GM13977 (cell line): ENCODE measurements around the gene KDM2B.

Experiments used
- DNase-seq: peaks from one replicate; pipeline ENCODE4 v3.0.0; 2012; ENCODE audit warnings: low spot score
- CTCF ChIP-seq: IDR thresholded peaks from 2 replicates; pipeline ENCODE4 v1.5.1; 2012; ENCODE audit warnings: mild to moderate bottlenecking, control low read depth; ENCODE audit not compliant: insufficient read depth; ENCODE audit errors: extremely low read depth, missing control alignments
- in situ Hi-C: fragments of 300-500 bp; cut with MboI; formaldehyde crosslinking; loops from one replicate; pipeline ENCODE4 v1.12.0; 2022; ENCODE audit warnings: low sequenced_read_pairs, low pct_unique_long_range_greater_than_20kb, mixed read lengths, inconsistent platforms; ENCODE audit not compliant: unreplicated experiment

The KDM2B gene

GRCh38 chr12:121580959-121581685 is at the start of gene KDM2B:
Gene KDM2B (minus strand): TSS chr12:121581023. CDS start chr12:121580911, 112 bp downstream.
- in situ Hi-C loops = no loop called here
- DNase-seq = no peak
- peak; percentile 11 for TF ChIP-seq CTCF

GRCh38 chr12:121628536-121628935 is 47.7 kb upstream of the KDM2B start:
- no peak for TF ChIP-seq CTCF
- in situ Hi-C loops = loop anchor here (10.0 kb wide), 1 partner anchor 46 kb away; no protein-coding TSS in a partner anchor
- DNase-seq = no peak

- in situ Hi-C loops = loop anchor here (10.0 kb wide), 1 partner anchor 47 kb away; no protein-coding TSS in a partner anchor
- no peak for DNase-seq
- TF ChIP-seq CTCF = no peak
Observed at GRCh38 chr12:121628037-121628436, 47.2 kb upstream of the KDM2B start.

GRCh38 chr12:121626853-121627640 is 46.2 kb upstream of the KDM2B start:
- peak; percentile 31 for TF ChIP-seq CTCF
- in situ Hi-C loops = loop anchor here (10.0 kb wide), 1 partner anchor 48 kb away; no protein-coding TSS in a partner anchor
- peak; percentile 80 for DNase-seq

- no peak for TF ChIP-seq CTCF
- in situ Hi-C loops = loop anchor here (10.0 kb wide), 1 partner anchor 49 kb away; no protein-coding TSS in a partner anchor
- peak; percentile 96 for DNase-seq
Observed at GRCh38 chr12:121626087-121626852, 45.4 kb upstream of the KDM2B start, which contains the start of gene ORAI1. Gene ORAI1 (plus strand): TSS chr12:121626530.
